ENCODE data around the gene ZNF850. TPM values are rescaled to one million over a fixed set of nuclear protein-coding genes. Genes with fewer than 3 reads are reported as not detected.
"Not testable (repeated sequence)": the region's sequence is repeated elsewhere in the genome, so short reads cannot be mapped to it uniquely, and the experiment has no call there.

ZNF850 gene
- total RNA-seq, 1 experiment from 2014 or later: 1.4 TPM

GRCh38 chr19:36745870-36746269 lies 26.7 kb downstream of the ZNF850 start:
- POLR2A ChIA-PET: no interaction called here
- RAD21 ChIA-PET (ENCODE audit: low non-redundant PET in 1 of 2, low total read pairs in 2 of 2, uncharacterized antibody in 2 of 2, unreplicated experiment in 2 of 2): no interaction called here
- ATAC-seq: no peak
- TF ChIP-seq ATF3 (IDR thresholded peaks at IDR 0.05) (no peak), ELF1 (IDR thresholded peaks at IDR 0.05; ENCODE audit: borderline replicate concordance, low read depth) (no peak), FOSL1 (IDR thresholded peaks at IDR 0.05; ENCODE audit: low read depth) (no peak), CTCF (IDR thresholded peaks at IDR 0.05 in 2 of 3, conservative IDR thresholded peaks at IDR 0.05 in 1 of 3; ENCODE audit: borderline replicate concordance in 1 of 3, insufficient read depth in 1 of 3, low read depth in 2 of 3, low read length in 2 of 3) (no peak), EZH2phosphoT487 (IDR thresholded peaks at IDR 0.05; ENCODE audit: borderline replicate concordance) (no peak), TCF7L2 (IDR thresholded peaks at IDR 0.05; ENCODE audit: borderline replicate concordance, extremely low read depth, insufficient read depth, insufficient read length) (no peak), YY1 (IDR thresholded peaks at IDR 0.05; ENCODE audit: extremely low read depth, insufficient replicate concordance, low read depth, low read length) (no peak), EZH2 (IDR thresholded peaks at IDR 0.05) (no peak), ZNF274 (IDR thresholded peaks at IDR 0.05; ENCODE audit: low read depth, low read length) (no peak), ZFX (IDR thresholded peaks at IDR 0.05) (no peak), SP1 (IDR thresholded peaks at IDR 0.05; ENCODE audit: low read depth) (no peak), EGR1 (IDR thresholded peaks at IDR 0.05; ENCODE audit: low read depth) (no peak), CEBPB (IDR thresholded peaks at IDR 0.05; ENCODE audit: low read depth) (no peak), SIN3A (IDR thresholded peaks at IDR 0.05; ENCODE audit: low read depth) (no peak), REST (IDR thresholded peaks at IDR 0.05; ENCODE audit: low read depth) (no peak)
- H2AFZ ChIP-seq (ENCODE audit: low read depth, low read length, poor library complexity, severe bottlenecking): no peak overlapping the region
- H3K9me2 ChIP-seq (ENCODE audit: insufficient read depth): no peaks in the 10 kb centered on the region
- H3K4me2 ChIP-seq (ENCODE audit: low read length): no peak overlapping the region
- no peaks in the 10 kb centered on the region for H3K79me2 ChIP-seq (ENCODE audit: insufficient read depth, low read length)
- H4K20me1 ChIP-seq (ENCODE audit: insufficient read depth): no peaks in the 10 kb centered on the region
- DNase-seq (ENCODE audit: low read depth, low spot score): no peak
- no peaks in the 10 kb centered on the region for H3K4me1 ChIP-seq (ENCODE audit: control insufficient read depth in 1 of 2, insufficient read depth in 2 of 2, low read length in 2 of 2)
- H3K9ac ChIP-seq (ENCODE audit: low read length): no peak overlapping the region
- H3K9me3 ChIP-seq (ENCODE audit: control insufficient read depth in 1 of 2, insufficient read depth in 1 of 2, low read depth in 1 of 2, low read length in 2 of 2): peaks cover 29 to 34% of the 10 kb centered on the region in 2 experiments; a peak in 3 of 4 replicates
- BruUV-seq (replicated peaks): no TSS peak
- CTCF ChIA-PET: no interaction called here
- intact Hi-C loops (cut with micrococcal nuclease): no loop called here
- no peaks in the 10 kb centered on the region for H3K27me3 ChIP-seq (ENCODE audit: insufficient read depth, low read length)
- H3K27ac ChIP-seq (ENCODE audit: low read depth, low read length): no peak overlapping the region
- H3K4me3 ChIP-seq (replicated peaks in 1 of 2; ENCODE audit: low read depth in 1 of 2, low read length in 2 of 2): no peak overlapping the region
- 0 out of 4 replicates have a peak, but pooled peaks cover 0 to 9% of the 10 kb centered on the region in 2 experiments for H3K36me3 ChIP-seq (ENCODE audit: control insufficient read depth in 1 of 2, insufficient read depth in 2 of 2, low read length in 2 of 2)

DNA sequence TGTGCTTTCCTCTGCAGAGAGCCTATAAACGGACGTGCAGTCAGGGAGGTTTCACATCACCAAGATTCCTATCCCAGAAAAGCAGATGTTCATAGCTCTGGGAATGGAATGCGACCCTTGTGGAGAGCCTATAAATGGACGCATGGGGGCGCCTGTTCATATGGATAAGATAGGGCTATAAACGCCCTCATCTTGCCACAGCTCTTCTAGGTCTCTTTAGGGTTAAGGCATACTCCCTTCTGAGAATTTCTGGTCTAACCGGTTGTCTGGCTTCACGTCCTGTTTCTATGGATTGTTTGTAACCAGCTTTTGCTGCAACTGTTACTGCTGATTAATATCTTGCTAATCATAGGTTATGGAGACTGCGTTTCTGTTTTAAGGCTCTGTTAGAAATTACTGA lies 36.4 kb downstream of the ZNF850 start:
- H3K4me3 ChIP-seq (replicated peaks in 1 of 2; ENCODE audit: low read depth in 1 of 2, low read length in 2 of 2); POLR2A ChIA-PET; ATAC-seq; BruUV-seq (replicated peaks); H3K79me2 ChIP-seq (ENCODE audit: insufficient read depth, low read length); DNase-seq (ENCODE audit: low read depth, low spot score); RAD21 ChIA-PET (ENCODE audit: low non-redundant PET in 1 of 2, low total read pairs in 2 of 2, uncharacterized antibody in 2 of 2, unreplicated experiment in 2 of 2); CTCF ChIA-PET; H3K9ac ChIP-seq (ENCODE audit: low read length); intact Hi-C loops (cut with micrococcal nuclease); H3K36me3 ChIP-seq (ENCODE audit: control insufficient read depth in 1 of 2, insufficient read depth in 2 of 2, low read length in 2 of 2); H3K27ac ChIP-seq (ENCODE audit: low read depth, low read length); H4K20me1 ChIP-seq (ENCODE audit: insufficient read depth); H2AFZ ChIP-seq (ENCODE audit: low read depth, low read length, poor library complexity, severe bottlenecking); H3K9me2 ChIP-seq (ENCODE audit: insufficient read depth); H3K4me2 ChIP-seq (ENCODE audit: low read length); H3K4me1 ChIP-seq (ENCODE audit: control insufficient read depth in 1 of 2, insufficient read depth in 2 of 2, low read length in 2 of 2); H3K27me3 ChIP-seq (ENCODE audit: insufficient read depth, low read length): not testable (repeated sequence)
- peaks cover 16 to 19% of the 10 kb centered on the region in 2 experiments for H3K9me3 ChIP-seq (ENCODE audit: control insufficient read depth in 1 of 2, insufficient read depth in 1 of 2, low read depth in 1 of 2, low read length in 2 of 2)

All from HCT116 (cell line).